ENCODE data around the gene POLR1A.

- TF ChIP-seq MAX (IDR thresholded peaks at IDR 0.05) (no peak), RXRA (IDR thresholded peaks at IDR 0.05) (no peak), CTCF (IDR thresholded peaks at IDR 0.05; ENCODE audit: low read depth, low read length, missing input control) (no peak)
These were observed 57.3 kb downstream of the POLR1A start for GRCh38 chr2:86048383-86048701.
